Keratinocyte (primary cell): ENCODE measurements around the gene NCKAP1. TPM values are rescaled to one million over a fixed set of nuclear protein-coding genes. Genes with fewer than 3 reads are reported as not detected.
"Not testable (repeated sequence)": the region's sequence is repeated elsewhere in the genome, so short reads cannot be mapped to it uniquely, and the experiment has no call there.

ENCODE experiments used
- DNase-seq: peaks from one replicate; pipeline ENCODE4 v3.0.0-alpha.2; 2011; ENCODE audit warnings: low read depth, missing footprints, low spot score
- FAIRE-seq: peaks from 2 replicates; lab custom pipeline; 2011; peaks lifted over from hg19 to GRCh38; lab: Jason Lieb, UNC
- H2AFZ ChIP-seq: 2 replicates; pipeline ENCODE4 v1.6.0; 2012; ENCODE audit warnings: low read length, control low read depth, inconsistent platforms; ENCODE audit not compliant: control insufficient read depth
- H3K27ac ChIP-seq: 2 replicates; pipeline ENCODE4 v1.5.1; 2011; ENCODE audit warnings: low read length; ENCODE audit not compliant: control insufficient read depth, insufficient read depth
- H3K27me3 ChIP-seq: 3 replicates; pipeline ENCODE4 v1.6.0; 2011; ENCODE audit warnings: low read length; ENCODE audit not compliant: control insufficient read depth, insufficient read depth; ENCODE audit errors: extremely low read depth
- H3K36me3 ChIP-seq, 2 experiments: 2 replicates in 1 of 2; 3 replicates in 1 of 2; pipeline ENCODE4 v1.5.1; 2011; ENCODE audit warnings: low read length in 2 of 2, mild to moderate bottlenecking in 1 of 2; ENCODE audit not compliant: control insufficient read depth in 2 of 2, insufficient read depth in 2 of 2; ENCODE audit errors: extremely low read depth in 1 of 2
- H3K4me1 ChIP-seq: 3 replicates; pipeline ENCODE4 v1.5.1; 2011; ENCODE audit warnings: low read length; ENCODE audit not compliant: control insufficient read depth, insufficient read depth; ENCODE audit errors: extremely low read depth
- H3K4me2 ChIP-seq: 3 replicates; pipeline ENCODE4 v1.6.0; 2011; ENCODE audit warnings: low read depth, low read length; ENCODE audit not compliant: control insufficient read depth, insufficient read depth; ENCODE audit errors: extremely low read depth
- H3K4me3 ChIP-seq, 3 experiments: fragments of 200-600 bp in 1 of 3; sonication (generic) in 1 of 3; 2 replicates in 2 of 3; 3 replicates in 1 of 3; pipeline ENCODE4 v1.5.1; 2011 to 2016; ENCODE audit warnings: low read length in 3 of 3, mild to moderate bottlenecking in 3 of 3, control low read depth in 2 of 3, inconsistent platforms in 1 of 3, low read depth in 1 of 3, mixed read lengths in 1 of 3, mixed run types in 1 of 3, moderate library complexity in 1 of 3; ENCODE audit not compliant: control insufficient read depth in 2 of 3, insufficient read depth in 2 of 3; ENCODE audit errors: extremely low read depth in 1 of 3
- H3K79me2 ChIP-seq: 2 replicates; pipeline ENCODE4 v1.6.0; 2012; ENCODE audit warnings: low read length; ENCODE audit not compliant: control insufficient read depth, insufficient read depth
- H3K9ac ChIP-seq: 3 replicates; pipeline ENCODE4 v1.6.0; 2011; ENCODE audit warnings: low read length; ENCODE audit not compliant: control insufficient read depth, insufficient read depth; ENCODE audit errors: extremely low read depth
- H3K9me1 ChIP-seq: 3 replicates; pipeline ENCODE4 v1.6.0; 2011; ENCODE audit warnings: low read length; ENCODE audit not compliant: control insufficient read depth, insufficient read depth; ENCODE audit errors: extremely low read depth
- H3K9me3 ChIP-seq: 2 replicates; pipeline ENCODE4 v1.5.1; 2012; ENCODE audit warnings: low read depth, low read length; ENCODE audit not compliant: control insufficient read depth
- H4K20me1 ChIP-seq: 3 replicates; pipeline ENCODE4 v1.6.0; 2011; ENCODE audit warnings: low read length; ENCODE audit not compliant: control insufficient read depth, insufficient read depth; ENCODE audit errors: extremely low read depth
- CTCF ChIP-seq, 3 experiments: IDR thresholded peaks in 1 of 3; conservative IDR thresholded peaks in 1 of 3; optimal IDR thresholded peaks in 1 of 3; 2 replicates in 2 of 3; 3 replicates in 1 of 3; pipeline versions ENCODE3 to v1.5.1; 2011; ENCODE audit warnings: low read length in 3 of 3, mild to moderate bottlenecking in 3 of 3, moderate library complexity in 2 of 3, control low read depth in 1 of 3, inconsistent platforms in 1 of 3; ENCODE audit not compliant: insufficient read depth in 2 of 3; ENCODE audit errors: extremely low read depth in 1 of 3
- EZH2 ChIP-seq: IDR thresholded peaks from one replicate; pipeline ENCODE4 v1.6.1; 2012; ENCODE audit warnings: inconsistent platforms, mild to moderate bottlenecking, low read length, moderate library complexity
- dilution Hi-C: fragments of 300-500 bp; cut with MboI; formaldehyde crosslinking; loops from one replicate; pipeline ENCODE4 v1.7.0; 2020; ENCODE audit warnings: low sequenced_read_pairs; ENCODE audit not compliant: extremely low pct_ligation_motif_present
- polyA plus RNA-seq, 5 experiments: library from polyadenylated mRNA; depleted of rRNA in 3 of 5; stranded (reverse) in 3 of 5; stranded (forward) in 1 of 5; unstranded in 1 of 5; fragments of >200 nt; gene quantifications; 1 replicate in 1 of 5; 2 replicates in 3 of 5; 3 replicates in 1 of 5; pipeline versions ENCODE4 v1.2.1 to v1.2.3, GENCODE V29; 2011 to 2012; ENCODE audit warnings: missing spikeins in 2 of 5, low read depth in 1 of 5, low replicate concordance in 1 of 5

NCKAP1 gene
- polyA plus RNA-seq, 1 donor (not counting 4 experiments of a cell fraction or from before 2014, with no cell fraction given) = 207 TPM

- Histone ChIP-seq H3K4me2 (no peak overlapping the region), H3K9ac (no peak overlapping the region), H3K36me3 (no peaks in the 10 kb centered on the region), H3K4me3 (no peak overlapping the region), H3K27ac (no peak overlapping the region), H3K9me1 (no peaks in the 10 kb centered on the region), H3K79me2 (no peaks in the 10 kb centered on the region), H3K4me1 (no peaks in the 10 kb centered on the region), H2AFZ (no peak overlapping the region), H3K27me3 (no peaks in the 10 kb centered on the region), H3K9me3 (peaks cover 3% of the 10 kb centered on the region), H4K20me1 (no peaks in the 10 kb centered on the region)
- TF ChIP-seq EZH2 (no peak), CTCF (optimal IDR thresholded peaks at IDR 0.05 in 1 of 3, IDR thresholded peaks at IDR 0.05 in 1 of 3, conservative IDR thresholded peaks at IDR 0.05 in 1 of 3; ENCODE audit: extremely low read depth in 1 of 3, insufficient read depth in 2 of 3, low read length in 3 of 3) (no peak)
- DNase-seq (no peak), FAIRE-seq (no peak)
- dilution Hi-C loops = no loop called here
These were observed 11.2 kb upstream of the NCKAP1 start for GRCh38 chr2:183049420-183049819.

GRCh38 chr2:183047486-183048125 lies 9.3 kb upstream of the NCKAP1 start:
- DNase-seq, H3K36me3 ChIP-seq, H3K9me1 ChIP-seq, FAIRE-seq, H3K9me3 ChIP-seq, H3K9ac ChIP-seq, H3K79me2 ChIP-seq, H3K27ac ChIP-seq, H3K4me2 ChIP-seq, dilution Hi-C loops, H3K27me3 ChIP-seq, H2AFZ ChIP-seq, H3K4me3 ChIP-seq, H4K20me1 ChIP-seq, H3K4me1 ChIP-seq: not testable (repeated sequence)

GRCh38 chr2:183043580-183043979 lies 5.3 kb upstream of the NCKAP1 start:
- H3K4me2 ChIP-seq, H2AFZ ChIP-seq, H3K27me3 ChIP-seq, FAIRE-seq, H3K36me3 ChIP-seq, H3K4me3 ChIP-seq, H4K20me1 ChIP-seq, H3K9ac ChIP-seq, dilution Hi-C loops, H3K27ac ChIP-seq, H3K9me3 ChIP-seq, H3K9me1 ChIP-seq, DNase-seq, H3K79me2 ChIP-seq, H3K4me1 ChIP-seq: not testable (repeated sequence)
